ENCODE results near the gene RBMS1.

The RBMS1 gene

DNA sequence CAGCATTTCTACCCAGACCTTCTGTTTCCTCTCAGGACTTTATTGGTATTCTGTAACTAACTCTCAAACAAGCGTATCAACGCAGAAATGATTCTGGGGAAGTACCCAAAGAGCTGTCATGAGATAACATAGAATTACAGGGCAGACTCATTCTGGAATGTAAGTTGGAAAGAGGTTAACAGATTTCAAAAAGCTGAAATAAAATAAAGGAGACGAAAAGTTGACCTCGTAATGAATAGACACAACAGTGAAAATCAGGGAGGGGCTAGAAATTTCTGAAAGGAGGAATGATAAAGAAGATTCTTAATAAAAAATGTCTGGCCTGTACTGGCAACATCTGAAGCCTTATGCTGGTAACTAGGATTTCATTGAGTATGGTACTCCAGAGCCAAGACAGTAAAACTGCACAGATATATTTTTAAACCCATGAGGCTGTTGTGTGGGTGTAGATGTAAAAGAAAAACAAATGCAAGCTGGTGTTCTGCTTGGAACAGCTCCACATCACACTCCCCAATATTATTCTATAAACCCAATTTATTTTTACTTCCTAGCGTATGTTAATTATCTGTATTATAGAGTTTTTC lies 23.9 kb downstream of the RBMS1 start:
- Histone ChIP-seq H3K9me3 (ENCODE audit: insufficient read depth, low read depth, low read length) (no peaks in the 10 kb centered on the region), H3K4me3 (ENCODE audit: low read length) (no peak overlapping the region), H3K9ac (ENCODE audit: low read depth, low read length) (no peak overlapping the region), H3K27me3 (ENCODE audit: insufficient read depth, low read length) (no peaks in the 10 kb centered on the region), H3K4me1 (ENCODE audit: insufficient read depth, low read length) (peaks cover 22% of the 10 kb centered on the region), H3K36me3 (ENCODE audit: insufficient read depth, low read length) (no peaks in the 10 kb centered on the region), H3K27ac (ENCODE audit: low read depth, low read length) (no peak overlapping the region)
- 96% methylated on average over 4 of the region's 5 CpGs for WGBS

DNA sequence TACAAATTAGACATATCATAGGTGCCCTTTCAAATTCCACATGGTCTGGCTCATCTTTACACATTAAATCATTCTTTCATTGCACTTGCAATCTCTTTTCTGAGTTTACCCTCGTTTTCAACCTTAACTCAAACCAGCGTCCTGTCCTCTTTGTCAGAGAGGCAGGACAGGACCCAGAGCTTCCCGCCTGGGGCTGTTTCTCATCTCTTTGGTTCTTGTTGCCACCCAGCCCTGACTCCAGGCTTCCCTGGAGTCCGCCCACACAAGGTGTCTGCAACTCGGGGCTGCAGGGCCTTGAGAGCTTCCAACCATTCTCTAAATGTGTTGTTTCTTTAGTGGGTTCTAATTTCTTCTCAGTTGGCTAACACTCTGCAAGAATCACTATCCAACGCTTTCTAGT lies 24.4 kb downstream of the RBMS1 start:
- 79% methylated on average over 6 of the region's 6 CpGs for WGBS
- no peak overlapping the region for H3K4me3 ChIP-seq (ENCODE audit: low read length)
- no peaks in the 10 kb centered on the region for H3K27me3 ChIP-seq (ENCODE audit: insufficient read depth, low read length)
- no peak overlapping the region for H3K27ac ChIP-seq (ENCODE audit: low read depth, low read length)
- H3K9ac ChIP-seq (ENCODE audit: low read depth, low read length) = no peak overlapping the region
- peaks cover 17% of the 10 kb centered on the region for H3K4me1 ChIP-seq (ENCODE audit: insufficient read depth, low read length)
- H3K36me3 ChIP-seq (ENCODE audit: insufficient read depth, low read length) = no peaks in the 10 kb centered on the region
- H3K9me3 ChIP-seq (ENCODE audit: insufficient read depth, low read depth, low read length) = no peaks in the 10 kb centered on the region

DNA sequence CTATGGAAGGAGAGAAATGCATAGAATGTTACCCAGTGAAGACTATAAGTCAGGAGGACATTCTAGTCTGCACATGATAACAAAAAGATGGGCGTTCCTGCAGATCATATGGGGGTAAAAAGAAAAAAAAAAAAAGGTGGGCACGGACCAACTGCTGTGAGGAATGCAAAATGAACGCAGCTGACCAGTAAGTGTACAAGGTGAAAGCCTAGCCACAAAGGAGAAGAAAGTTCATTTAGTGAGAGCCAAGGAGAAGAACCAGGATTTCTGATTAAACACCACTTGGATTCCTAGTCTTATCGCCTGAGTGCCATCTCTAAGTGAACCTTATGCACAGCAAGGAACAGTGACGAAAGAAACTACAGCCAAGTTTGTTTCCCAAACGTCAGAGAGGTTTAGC lies 26.5 kb downstream of the RBMS1 start:
- H3K4me3 ChIP-seq (ENCODE audit: low read length) = no peak overlapping the region
- 91% methylated on average over 6 of the region's 6 CpGs for WGBS
- no peak overlapping the region for H3K9ac ChIP-seq (ENCODE audit: low read depth, low read length)
- H3K27ac ChIP-seq (ENCODE audit: low read depth, low read length) = no peak overlapping the region
- no peaks in the 10 kb centered on the region for H3K4me1 ChIP-seq (ENCODE audit: insufficient read depth, low read length)
- no peaks in the 10 kb centered on the region for H3K36me3 ChIP-seq (ENCODE audit: insufficient read depth, low read length)
- H3K27me3 ChIP-seq (ENCODE audit: insufficient read depth, low read length) = no peaks in the 10 kb centered on the region
- no peaks in the 10 kb centered on the region for H3K9me3 ChIP-seq (ENCODE audit: insufficient read depth, low read depth, low read length)

DNA sequence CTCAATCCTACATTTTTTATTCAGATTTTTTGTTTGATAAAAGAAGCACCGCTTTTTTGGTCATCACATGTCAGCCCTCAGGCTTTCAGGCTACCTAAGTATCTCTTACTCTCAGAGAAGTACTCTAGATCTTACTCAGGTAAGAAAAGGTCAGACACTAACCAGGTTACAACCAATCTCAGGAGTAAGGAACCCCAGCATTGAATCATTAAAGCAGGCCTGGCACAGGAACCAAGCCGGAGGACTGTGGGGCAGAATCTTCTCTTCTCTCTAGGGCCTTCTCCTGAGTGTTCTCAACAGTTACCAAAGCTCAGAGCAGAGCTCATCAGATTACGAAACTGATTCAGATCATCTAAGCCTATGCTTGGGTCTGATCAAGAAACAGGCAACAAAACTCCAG lies 28.2 kb downstream of the RBMS1 start:
- Histone ChIP-seq H3K9me3 (ENCODE audit: insufficient read depth, low read depth, low read length) (no peaks in the 10 kb centered on the region), H3K27me3 (ENCODE audit: insufficient read depth, low read length) (no peaks in the 10 kb centered on the region), H3K36me3 (ENCODE audit: insufficient read depth, low read length) (no peaks in the 10 kb centered on the region), H3K4me3 (ENCODE audit: low read length) (no peak overlapping the region), H3K9ac (ENCODE audit: low read depth, low read length) (no peak overlapping the region), H3K27ac (ENCODE audit: low read depth, low read length) (no peak overlapping the region), H3K4me1 (ENCODE audit: insufficient read depth, low read length) (no peaks in the 10 kb centered on the region)
- 92% methylated on average over 3 of the region's 3 CpGs for WGBS

DNA sequence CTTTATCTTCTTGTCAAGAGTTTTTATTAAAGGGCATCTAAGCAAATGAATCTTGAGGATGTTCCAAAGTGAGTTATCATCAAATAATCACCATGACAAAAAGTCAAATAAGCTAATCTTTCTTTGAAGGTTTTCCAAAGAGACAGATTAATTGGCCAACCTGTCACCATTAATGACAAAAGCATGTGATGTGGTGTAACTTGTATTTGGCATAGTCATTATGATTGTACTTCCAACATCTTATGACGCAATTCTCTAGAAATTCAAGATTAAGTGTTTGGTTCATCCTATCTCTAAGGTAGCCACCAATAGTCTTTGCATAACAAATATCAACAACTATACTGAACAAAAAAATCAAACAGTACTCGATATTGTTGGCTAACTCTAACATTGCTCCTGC lies 28.6 kb downstream of the RBMS1 start:
- Histone ChIP-seq H3K27ac (ENCODE audit: low read depth, low read length) (no peak overlapping the region), H3K9me3 (ENCODE audit: insufficient read depth, low read depth, low read length) (no peaks in the 10 kb centered on the region), H3K9ac (ENCODE audit: low read depth, low read length) (no peak overlapping the region), H3K4me3 (ENCODE audit: low read length) (no peak overlapping the region), H3K36me3 (ENCODE audit: insufficient read depth, low read length) (no peaks in the 10 kb centered on the region), H3K4me1 (ENCODE audit: insufficient read depth, low read length) (no peaks in the 10 kb centered on the region), H3K27me3 (ENCODE audit: insufficient read depth, low read length) (no peaks in the 10 kb centered on the region)
- 90% methylated on average over 2 of the region's 2 CpGs for WGBS

DNA sequence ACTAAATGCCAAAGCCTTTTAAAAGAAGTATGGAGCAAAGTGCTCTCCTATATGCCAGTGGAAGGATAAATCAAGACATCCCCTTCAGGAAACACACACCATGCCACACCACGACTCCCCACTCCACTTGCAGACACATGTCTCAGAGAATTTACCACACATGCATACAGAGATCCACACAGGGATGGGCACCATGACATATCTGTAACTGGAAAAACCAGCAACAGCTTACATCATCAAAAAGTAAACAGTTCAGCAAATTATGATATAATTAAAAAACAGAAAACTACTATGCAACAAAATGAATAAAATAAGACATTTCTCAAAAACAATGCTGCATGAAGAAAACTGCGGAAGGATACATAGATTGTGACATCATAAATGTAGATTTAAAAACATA lies 29.6 kb downstream of the RBMS1 start:
- H3K27ac ChIP-seq (ENCODE audit: low read depth, low read length) = no peak overlapping the region
- no peak overlapping the region for H3K9ac ChIP-seq (ENCODE audit: low read depth, low read length)
- no peak overlapping the region for H3K4me3 ChIP-seq (ENCODE audit: low read length)
- no peaks in the 10 kb centered on the region for H3K27me3 ChIP-seq (ENCODE audit: insufficient read depth, low read length)
- H3K36me3 ChIP-seq (ENCODE audit: insufficient read depth, low read length) = no peaks in the 10 kb centered on the region
- WGBS = 88% methylated on average over 1 of the region's 2 CpGs
- H3K9me3 ChIP-seq (ENCODE audit: insufficient read depth, low read depth, low read length) = no peaks in the 10 kb centered on the region
- no peaks in the 10 kb centered on the region for H3K4me1 ChIP-seq (ENCODE audit: insufficient read depth, low read length)

DNA sequence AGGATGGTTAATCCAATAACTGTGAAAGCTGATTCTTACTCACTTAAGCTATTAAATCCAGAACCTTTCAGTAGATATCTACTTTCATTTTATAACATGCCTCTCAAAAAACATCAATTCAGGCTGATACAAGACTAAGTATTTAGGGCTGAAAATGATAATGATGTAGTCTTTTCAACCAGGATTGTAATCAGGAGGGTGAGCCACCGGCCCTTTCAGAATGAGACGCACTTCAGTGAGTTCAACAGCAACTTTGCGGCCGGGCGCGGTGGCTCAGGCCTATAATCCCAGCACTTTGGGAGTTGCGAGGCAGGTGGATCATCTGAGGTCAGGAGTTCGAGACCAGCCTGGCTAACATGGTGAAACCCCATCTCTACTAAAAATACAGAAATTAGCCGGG lies 30.4 kb downstream of the RBMS1 start:
- no peak overlapping the region for H3K27ac ChIP-seq (ENCODE audit: low read depth, low read length)
- H3K36me3 ChIP-seq (ENCODE audit: insufficient read depth, low read length) = no peaks in the 10 kb centered on the region
- H3K4me1 ChIP-seq (ENCODE audit: insufficient read depth, low read length) = no peaks in the 10 kb centered on the region
- H3K27me3 ChIP-seq (ENCODE audit: insufficient read depth, low read length) = no peaks in the 10 kb centered on the region
- 97% methylated on average over 9 of the region's 9 CpGs for WGBS
- no peaks in the 10 kb centered on the region for H3K9me3 ChIP-seq (ENCODE audit: insufficient read depth, low read depth, low read length)
- H3K9ac ChIP-seq (ENCODE audit: low read depth, low read length) = no peak overlapping the region
- H3K4me3 ChIP-seq (ENCODE audit: low read length) = no peak overlapping the region

DNA sequence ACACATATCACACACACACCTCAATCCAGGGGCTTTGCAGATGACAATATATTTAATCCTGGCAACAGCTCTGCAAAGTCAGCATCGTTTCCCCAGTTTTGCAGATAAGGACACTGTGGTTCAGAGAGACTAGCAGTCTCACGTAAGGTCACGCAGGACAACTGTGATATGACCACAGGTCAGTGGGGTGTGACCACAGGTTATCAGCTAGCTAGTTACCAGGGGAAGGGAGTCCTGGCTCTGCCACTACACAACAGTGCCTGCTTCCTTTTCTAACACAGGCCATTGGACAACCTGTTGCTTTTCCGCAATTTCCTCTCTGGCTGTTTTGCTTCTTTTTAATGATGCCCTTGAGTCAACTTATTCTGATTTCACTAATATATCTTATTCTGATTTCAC lies 33.3 kb downstream of the RBMS1 start:
- no peaks in the 10 kb centered on the region for H3K36me3 ChIP-seq (ENCODE audit: insufficient read depth, low read length)
- no peak overlapping the region for H3K9ac ChIP-seq (ENCODE audit: low read depth, low read length)
- H3K27ac ChIP-seq (ENCODE audit: low read depth, low read length) = no peak overlapping the region
- H3K4me3 ChIP-seq (ENCODE audit: low read length) = no peak overlapping the region
- H3K4me1 ChIP-seq (ENCODE audit: insufficient read depth, low read length) = no peaks in the 10 kb centered on the region
- H3K9me3 ChIP-seq (ENCODE audit: insufficient read depth, low read depth, low read length) = no peaks in the 10 kb centered on the region
- WGBS = 88% methylated on average over 4 of the region's 4 CpGs
- no peaks in the 10 kb centered on the region for H3K27me3 ChIP-seq (ENCODE audit: insufficient read depth, low read length)

DNA sequence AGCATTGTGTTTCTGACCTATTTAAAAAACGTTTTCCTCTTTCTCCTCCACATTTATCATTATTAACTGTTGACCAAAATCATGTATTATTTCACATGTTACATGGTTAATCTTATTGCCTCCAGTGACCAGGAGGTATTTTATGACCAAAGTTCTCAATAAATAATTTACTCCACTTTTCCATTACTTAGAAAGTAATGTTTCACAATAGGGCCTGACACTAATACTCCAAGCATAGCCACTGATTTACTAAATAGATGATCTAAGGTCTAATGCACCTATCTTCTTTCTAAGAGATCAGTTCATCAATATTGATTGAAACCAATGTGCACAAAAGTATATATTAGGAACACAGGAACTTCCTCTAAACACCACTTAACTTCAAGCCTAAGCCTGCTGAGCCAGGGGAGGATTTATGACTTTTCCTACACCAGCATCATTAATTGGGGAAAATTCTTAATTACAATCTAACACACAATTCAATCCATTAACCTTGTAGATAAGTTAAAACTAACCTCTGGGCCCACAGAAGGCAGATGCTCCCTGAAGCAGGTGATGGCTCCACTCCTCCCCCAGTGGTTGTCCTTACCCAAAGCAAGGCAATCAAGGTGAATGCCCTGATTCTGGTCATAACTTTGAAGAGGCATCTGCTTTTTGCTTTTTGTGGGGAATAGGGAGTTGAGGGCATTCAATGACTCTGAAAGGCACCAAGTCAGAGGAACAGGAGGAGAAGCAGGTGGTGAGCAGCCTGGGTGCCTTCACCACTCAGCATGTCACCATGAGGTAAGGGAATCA lies 33.9 kb downstream of the RBMS1 start:
- Histone ChIP-seq H3K27ac (ENCODE audit: low read depth, low read length) (no peak overlapping the region), H3K27me3 (ENCODE audit: insufficient read depth, low read length) (no peaks in the 10 kb centered on the region), H3K4me1 (ENCODE audit: insufficient read depth, low read length) (no peaks in the 10 kb centered on the region), H3K36me3 (ENCODE audit: insufficient read depth, low read length) (no peaks in the 10 kb centered on the region), H3K9ac (ENCODE audit: low read depth, low read length) (no peak overlapping the region), H3K9me3 (ENCODE audit: insufficient read depth, low read depth, low read length) (no peaks in the 10 kb centered on the region), H3K4me3 (ENCODE audit: low read length) (no peak overlapping the region)
- WGBS = 88% methylated on average over 1 of the region's 1 CpG

DNA sequence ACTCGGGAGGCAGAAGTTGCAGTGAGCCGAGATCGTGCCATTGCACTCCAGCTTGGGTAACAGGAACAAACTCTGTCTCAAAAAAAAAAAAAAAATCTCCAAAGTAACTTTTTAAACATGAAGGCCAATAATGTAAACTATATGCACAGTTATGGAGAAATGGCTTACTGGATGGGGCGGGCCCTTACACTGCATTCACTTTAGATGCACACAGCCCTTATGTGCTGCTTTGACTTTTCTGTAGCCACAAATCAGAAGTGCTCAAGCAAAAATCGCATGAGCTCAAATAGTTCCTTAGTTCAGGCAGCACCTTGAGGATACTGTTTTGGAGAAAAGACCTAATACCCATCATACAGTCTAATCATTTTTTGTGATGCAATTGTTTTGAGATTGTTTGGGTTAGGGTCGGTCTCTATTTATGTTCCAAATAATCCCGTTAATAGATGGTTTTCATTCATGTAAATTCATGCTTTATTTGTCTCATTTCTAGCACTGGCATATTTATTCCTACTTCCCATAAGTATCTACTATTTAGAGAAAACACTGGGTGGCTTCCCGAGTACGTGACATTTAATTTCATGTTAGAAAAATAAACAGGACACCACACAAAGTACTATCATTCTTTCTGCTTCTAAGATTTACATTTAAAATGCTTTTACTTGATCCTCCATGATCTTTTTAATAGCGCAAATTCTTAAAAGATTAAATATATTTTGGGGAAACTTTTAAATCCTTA lies 34.7 kb downstream of the RBMS1 start:
- 97% methylated on average over 8 of the region's 10 CpGs for WGBS
- Histone ChIP-seq H3K4me1 (ENCODE audit: insufficient read depth, low read length) (no peaks in the 10 kb centered on the region), H3K27ac (ENCODE audit: low read depth, low read length) (no peak overlapping the region), H3K9me3 (ENCODE audit: insufficient read depth, low read depth, low read length) (no peaks in the 10 kb centered on the region), H3K9ac (ENCODE audit: low read depth, low read length) (no peak overlapping the region), H3K4me3 (ENCODE audit: low read length) (no peak overlapping the region), H3K27me3 (ENCODE audit: insufficient read depth, low read length) (no peaks in the 10 kb centered on the region), H3K36me3 (ENCODE audit: insufficient read depth, low read length) (no peaks in the 10 kb centered on the region)

DNA sequence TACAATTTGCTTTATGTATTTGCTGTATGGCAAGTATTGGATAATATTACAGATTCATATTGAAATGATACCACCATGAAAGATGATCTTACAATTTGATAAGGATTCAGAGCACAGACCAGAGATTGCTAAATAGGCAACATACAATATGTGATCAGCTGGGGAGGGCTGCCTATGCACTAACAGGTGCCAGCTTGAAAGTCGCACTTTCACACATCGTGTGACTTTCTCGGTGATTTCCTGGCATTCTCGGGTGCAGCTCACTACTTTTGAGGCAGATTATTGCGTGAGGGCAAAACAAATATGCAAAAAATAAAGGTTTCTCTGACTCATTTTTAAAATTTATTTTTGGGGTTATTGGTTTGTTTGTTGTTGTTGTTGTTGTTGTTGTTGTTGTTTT lies 36.0 kb downstream of the RBMS1 start:
- H3K9ac ChIP-seq (ENCODE audit: low read depth, low read length) = no peak overlapping the region
- H3K36me3 ChIP-seq (ENCODE audit: insufficient read depth, low read length) = no peaks in the 10 kb centered on the region
- WGBS = 95% methylated on average over 5 of the region's 5 CpGs
- H3K9me3 ChIP-seq (ENCODE audit: insufficient read depth, low read depth, low read length) = no peaks in the 10 kb centered on the region
- H3K4me1 ChIP-seq (ENCODE audit: insufficient read depth, low read length) = no peaks in the 10 kb centered on the region
- no peak overlapping the region for H3K4me3 ChIP-seq (ENCODE audit: low read length)
- H3K27me3 ChIP-seq (ENCODE audit: insufficient read depth, low read length) = no peaks in the 10 kb centered on the region
- no peak overlapping the region for H3K27ac ChIP-seq (ENCODE audit: low read depth, low read length)

Measured in HUES64 (cell line).